ENCODE results near the gene SIK2.
"Not testable (repeated sequence)": the region's sequence is repeated elsewhere in the genome, so short reads cannot be mapped to it uniquely, and the experiment has no call there.

SIK2 gene

DNA sequence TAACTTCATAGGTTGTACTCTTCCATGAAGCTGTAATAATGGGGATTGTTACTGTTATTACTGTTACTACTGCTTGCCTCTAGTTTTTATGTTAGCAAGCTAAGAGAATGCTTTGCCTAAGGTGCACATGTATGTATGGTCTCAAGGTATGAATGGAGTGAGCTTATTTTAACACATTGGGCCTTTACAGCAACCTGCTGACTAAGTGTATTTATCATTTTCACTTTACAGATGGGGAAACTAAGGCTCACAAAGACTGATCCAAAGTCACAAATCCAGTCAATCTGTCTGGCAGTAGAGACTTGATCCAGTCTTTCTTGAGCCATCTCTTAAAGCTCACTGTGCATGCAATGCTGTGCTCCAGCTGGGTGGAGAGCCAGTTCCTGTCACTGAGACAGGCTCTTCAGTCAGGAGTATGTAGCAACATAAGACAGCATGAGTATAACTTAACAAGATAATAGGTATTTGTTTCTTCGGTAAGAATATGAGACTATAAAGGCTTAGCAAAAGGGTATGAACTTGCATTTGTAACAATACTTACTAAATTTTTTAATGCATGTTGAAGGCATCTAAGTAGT lies 97.4 kb downstream of the SIK2 start:
- DNase-seq (ENCODE audit: low read depth) = no peak

DNA sequence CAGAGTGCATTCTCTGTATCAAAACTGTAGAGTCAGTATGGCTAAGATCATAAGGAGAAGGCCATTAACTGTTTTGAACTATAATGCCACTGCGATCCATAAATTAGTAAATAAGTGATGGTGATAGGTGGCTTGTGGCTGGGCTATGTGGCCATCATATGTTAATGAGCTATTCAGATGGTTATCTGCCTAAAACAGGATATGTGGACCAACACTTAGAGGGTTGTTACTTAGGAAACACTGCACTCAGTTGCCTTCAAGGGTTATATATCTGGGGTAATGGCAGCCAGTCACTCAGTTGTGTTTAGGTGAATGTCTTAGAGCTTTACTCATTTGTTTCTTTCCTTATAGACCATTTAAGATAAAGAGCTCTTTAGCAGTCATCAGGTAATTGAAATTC lies 97.9 kb downstream of the SIK2 start:
- DNase-seq (ENCODE audit: low read depth) = no peak

DNA sequence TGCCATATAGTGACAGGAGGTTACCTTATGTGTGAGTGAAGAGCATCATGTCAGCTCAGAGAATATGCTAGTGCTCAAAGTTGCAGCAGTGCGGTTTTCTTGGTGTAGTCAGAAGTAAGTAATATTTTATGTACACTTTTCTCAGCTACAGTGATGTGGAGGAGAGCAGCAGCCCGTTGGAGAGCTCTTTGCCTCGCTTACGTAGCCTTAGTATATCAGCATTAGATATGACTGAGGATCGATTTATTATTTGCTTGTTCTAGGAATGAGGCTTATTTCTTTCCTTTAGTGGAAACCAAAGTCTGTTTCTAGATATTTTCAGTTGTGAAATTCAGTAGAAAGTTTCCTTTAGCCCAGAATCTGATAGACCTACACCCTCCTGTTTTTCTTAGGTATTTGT lies 100.4 kb downstream of the SIK2 start:
- DNase-seq (ENCODE audit: low read depth) = no peak

DNA sequence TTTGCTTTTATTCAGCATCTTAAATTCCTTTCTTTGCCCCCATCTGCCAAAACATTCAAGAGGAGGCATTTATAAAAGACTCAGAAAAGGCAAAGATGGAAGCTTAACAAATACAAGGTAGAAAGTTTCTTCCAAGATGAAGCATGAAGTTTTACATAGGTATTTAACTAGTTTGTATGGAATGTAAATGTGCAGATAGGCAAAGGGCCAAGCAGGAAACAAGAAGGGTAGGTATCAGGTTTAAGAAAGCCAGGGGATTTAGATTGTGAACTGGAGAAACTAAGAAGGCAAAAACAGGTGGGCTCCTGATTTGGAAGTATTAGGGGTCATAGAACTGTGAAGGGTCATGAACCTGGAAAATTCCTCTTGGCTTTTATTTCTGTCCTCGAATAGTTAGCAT lies 101.3 kb downstream of the SIK2 start:
- no peak for DNase-seq (ENCODE audit: low read depth)

DNA sequence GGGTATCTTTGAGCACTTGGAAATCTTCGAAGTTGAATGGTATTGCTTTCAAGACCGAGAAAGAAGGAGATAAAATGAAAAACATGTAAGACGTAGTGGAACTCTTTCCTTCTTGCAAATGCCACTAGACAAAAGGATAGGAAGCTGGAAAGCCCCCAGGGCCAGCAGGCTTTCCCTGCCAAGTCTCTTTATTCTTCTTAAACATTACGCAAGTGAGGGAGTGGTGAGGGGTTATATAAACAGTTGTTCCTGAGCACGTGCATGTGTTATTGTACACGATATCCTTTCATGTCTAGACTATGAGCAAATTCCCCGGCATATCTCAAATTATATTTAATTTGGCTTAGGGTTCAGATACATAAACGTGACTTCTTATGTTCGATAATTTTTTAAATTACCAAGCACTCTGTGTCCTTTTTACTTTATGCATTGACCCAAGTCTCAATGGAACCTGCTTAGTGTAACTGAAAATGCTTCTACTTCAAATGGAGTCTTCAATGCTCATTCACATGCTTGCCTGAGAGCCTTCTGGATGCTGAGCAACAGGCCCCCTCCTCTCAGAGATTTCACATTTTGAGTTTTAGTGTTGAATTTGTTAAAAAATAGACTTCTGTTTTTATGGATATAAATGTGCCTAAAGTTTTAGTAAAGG lies 104.9 kb downstream of the SIK2 start:
- no peak for DNase-seq (ENCODE audit: low read depth)

DNA sequence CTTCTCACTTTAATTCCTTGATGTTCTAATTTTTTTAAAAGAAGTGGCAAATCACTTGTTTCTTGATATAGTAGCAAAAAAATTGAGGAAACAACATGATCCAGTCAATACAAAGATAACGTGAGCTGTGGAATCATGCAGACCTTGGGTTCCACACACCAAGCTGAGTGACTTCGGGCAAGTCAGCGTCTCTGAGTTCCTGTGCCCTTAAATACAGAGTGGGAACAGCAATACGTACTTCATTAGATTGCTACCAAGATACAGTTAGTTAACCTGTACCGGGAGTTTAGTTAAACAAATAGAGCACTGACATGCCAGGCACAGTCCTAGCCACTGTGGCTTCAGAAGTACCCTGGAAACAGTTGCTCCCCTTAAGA lies 105.4 kb downstream of the SIK2 start:
- no peak for DNase-seq (ENCODE audit: low read depth)

DNA sequence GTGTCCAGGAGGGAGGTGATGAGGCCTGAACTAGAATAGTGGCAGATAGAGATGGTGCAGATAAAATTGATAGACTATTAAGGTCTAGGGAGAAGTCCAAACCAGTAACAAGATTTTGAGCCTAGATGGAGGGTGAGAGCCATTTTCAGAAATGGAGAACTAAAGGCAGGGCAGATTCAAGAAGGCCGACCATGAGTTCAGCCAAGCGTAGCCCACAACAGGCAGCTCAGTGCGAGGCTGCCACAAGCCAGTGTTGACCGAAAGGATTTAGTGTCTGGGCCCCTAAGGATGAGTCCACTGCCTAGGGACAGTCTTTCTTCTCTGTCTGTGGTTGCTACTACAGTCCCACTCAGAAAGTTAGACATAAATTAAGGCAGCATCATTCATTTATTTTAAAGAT lies 112.3 kb downstream of the SIK2 start:
- no peak for DNase-seq (ENCODE audit: low read depth)

DNA sequence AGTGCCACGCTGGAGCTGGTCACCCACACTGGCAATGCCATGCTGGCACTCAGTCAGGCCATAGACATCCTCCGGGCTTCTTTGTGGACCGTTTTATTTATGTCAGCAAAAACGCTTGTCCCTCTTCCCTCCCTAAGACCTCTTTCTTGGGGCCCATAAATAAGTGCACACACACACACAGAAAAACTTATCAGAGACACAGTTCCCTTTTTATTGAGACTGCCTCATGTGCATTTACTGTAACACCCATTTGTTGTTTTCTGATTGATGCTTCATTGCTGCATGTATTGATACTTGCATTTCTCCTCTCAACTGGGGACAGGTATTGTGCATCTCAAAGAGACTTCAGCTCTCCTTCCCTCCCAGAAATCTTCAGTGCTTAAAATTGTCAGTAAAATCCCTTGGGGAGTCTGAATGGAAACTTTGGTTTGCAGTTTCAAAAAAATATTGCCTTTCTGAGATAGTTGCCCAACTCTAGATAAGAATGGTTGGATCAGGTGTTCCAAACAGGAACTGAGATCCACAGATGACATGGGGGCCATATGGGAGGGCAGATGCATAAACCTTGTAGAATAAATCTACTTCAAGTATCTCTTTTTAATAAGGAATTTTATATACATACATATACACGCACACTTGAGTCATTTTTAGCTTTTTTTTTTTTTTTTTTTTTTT lies 113.0 kb downstream of the SIK2 start:
- no peak for DNase-seq (ENCODE audit: low read depth)

DNA sequence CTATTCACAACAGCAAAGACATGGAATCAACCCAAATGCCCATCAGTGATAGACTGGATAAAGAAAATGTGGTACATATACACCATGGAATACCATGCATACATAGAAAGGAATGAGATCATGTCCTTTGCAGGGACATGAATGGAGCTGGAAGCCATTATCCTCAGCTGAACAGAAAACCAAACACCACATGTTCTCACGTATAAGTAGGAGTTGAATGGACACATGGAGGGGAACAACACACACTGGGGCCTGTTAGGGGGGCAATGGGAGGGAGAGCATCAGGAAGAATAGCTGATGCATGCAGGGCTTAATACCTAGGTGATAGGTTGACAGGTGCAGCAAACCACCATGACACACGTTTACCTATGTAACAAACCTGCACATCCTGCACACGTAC lies 115.4 kb downstream of the SIK2 start:
- DNase-seq (ENCODE audit: low read depth) = not testable (repeated sequence)

DNA sequence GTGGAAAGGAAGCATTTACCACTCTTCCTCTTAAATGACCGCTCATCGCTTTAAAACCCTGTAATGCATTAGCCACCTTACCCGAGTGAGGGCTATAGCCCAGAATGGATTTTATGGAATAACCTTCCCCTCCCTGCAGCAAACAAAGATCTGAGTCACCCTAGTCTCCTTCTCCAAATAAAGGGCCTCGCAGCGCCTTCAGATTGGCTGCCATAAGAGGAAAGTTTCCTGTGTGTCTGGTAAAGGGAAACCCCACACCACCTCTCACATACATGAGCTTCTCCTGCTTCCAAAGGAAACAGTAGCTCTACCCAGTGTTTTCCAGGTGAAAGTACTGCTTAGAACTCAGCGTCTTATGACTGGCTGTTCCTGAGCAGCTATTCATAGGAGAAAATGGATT lies 116.2 kb downstream of the SIK2 start:
- DNase-seq (ENCODE audit: low read depth) = no peak

DNA sequence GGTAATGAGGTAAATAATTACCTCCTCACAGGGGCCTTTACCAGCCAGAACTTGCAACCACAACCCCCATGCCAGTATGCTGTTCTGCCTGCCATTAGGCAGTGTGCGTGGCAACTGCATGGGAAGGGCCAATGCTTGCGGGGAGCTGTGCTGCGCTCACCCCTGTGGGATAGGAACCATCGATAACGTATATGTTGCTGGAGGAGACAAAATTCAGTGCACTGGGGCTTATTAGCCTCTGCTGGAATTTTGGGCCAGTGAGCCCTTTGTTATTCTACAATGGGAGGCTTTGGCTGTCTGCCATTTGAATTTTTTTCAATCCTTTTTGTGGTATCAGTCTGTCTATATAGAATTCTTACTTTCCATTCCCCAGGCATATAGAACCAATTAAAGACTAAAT lies 116.6 kb downstream of the SIK2 start:
- DNase-seq (ENCODE audit: low read depth) = no peak

DNA sequence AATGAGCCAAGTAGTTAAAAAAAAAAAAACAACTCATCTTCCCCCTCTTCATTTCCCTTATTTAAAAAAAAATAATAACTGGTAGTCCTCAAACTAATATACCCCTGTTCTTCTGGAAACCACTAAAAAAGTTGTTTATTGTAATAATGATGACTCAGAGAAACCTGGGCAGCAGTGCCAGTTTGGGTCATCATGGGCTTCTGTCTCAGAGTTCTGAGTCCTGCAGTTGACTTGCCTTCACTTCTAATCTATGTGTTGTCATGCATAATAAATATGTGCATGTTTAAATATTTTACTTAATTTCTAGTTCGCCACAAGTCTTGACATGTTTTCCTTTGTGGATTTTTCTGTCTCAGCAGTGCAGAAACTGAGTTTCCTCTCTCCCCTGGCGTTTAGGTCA lies 117.1 kb downstream of the SIK2 start:
- no peak for DNase-seq (ENCODE audit: low read depth)

DNA sequence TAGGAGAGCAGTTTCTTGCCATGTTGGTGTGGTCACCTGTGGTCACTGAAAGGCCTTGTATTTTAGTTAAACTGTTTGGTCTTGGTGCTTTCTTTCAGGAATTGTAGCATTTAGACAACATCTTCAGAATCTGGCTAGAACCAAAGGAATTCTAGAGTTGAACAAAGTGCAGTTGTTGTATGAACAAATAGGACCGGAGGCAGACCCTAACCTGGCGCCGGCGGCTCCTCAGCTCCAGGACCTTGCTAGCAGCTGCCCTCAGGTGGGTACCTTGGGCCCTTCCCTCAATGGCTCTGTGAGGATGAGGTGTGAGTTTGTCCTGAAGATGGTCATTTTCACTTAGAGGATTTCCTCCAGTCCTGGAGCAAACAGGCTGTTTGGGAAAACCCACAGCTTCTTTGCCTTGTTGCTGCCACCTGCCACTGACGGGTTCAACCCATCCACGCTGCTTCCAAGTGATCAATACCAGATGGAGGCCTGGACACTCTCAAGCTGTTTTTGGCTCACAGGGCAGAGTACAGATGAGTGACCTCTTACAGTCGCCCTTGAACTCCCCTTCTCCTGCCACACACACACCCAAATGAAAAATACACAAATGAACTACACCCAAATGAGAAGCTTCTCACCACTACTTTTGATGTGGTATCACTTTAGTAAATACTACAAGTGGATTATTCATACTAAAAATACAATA lies 118.7 kb downstream of the SIK2 start:
- no peak for DNase-seq (ENCODE audit: low read depth)

DNA sequence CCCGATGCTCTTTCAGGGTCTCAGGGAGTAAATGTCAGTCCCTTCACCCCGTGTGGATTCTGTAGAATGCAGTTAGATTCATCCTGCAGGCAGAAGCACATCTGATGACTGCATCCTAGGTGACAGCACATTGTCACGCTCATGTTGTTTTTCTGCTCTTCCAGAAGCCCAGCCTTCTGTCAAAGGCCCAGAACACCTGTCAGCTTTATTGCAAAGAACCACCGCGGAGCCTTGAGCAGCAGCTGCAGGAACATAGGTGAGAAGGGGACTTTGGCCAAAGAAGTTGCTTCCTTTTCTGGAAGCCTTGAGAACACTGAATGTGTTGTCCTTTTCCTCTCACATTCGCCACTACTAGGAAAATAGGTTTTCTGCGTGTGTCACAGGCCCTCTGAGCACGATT lies 120.3 kb downstream of the SIK2 start:
- DNase-seq (ENCODE audit: low read depth) = no peak

DNA sequence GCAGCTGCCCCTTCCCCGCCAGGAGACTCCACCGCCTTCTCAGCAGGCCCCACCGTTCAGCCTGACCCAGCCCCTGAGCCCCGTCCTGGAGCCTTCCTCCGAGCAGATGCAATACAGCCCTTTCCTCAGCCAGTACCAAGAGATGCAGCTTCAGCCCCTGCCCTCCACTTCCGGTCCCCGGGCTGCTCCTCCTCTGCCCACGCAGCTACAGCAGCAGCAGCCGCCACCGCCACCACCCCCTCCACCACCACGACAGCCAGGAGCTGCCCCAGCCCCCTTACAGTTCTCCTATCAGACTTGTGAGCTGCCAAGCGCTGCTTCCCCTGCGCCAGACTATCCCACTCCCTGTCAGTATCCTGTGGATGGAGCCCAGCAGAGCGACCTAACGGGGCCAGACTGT lies 121.3 kb downstream of the SIK2 start:
- no peak for DNase-seq (ENCODE audit: low read depth)

DNA sequence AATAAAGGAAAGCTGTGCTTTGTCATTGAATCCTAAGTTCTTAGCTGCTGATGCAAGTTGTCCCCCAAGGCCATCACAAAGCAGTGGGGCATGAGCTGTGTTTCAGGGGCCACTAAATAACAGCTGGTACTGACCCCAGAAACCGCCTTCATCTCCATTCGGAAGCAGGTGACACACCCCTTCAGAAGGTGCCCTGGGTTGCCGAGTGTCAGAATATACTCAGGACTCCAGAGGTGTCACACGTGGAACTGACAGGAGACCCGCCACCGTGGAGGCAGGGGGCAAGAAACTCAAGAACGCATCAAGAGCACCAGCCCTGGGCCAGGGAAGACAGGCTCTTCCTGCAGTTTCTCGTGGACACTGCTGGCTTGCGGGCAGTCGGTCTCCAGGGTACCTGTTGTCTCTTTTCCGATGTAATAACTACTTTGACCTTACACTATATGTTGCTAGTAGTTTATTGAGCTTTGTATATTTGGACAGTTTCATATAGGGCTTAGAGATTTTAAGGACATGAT lies 122.4 kb downstream of the SIK2 start:
- no peak for DNase-seq (ENCODE audit: low read depth)

DNA sequence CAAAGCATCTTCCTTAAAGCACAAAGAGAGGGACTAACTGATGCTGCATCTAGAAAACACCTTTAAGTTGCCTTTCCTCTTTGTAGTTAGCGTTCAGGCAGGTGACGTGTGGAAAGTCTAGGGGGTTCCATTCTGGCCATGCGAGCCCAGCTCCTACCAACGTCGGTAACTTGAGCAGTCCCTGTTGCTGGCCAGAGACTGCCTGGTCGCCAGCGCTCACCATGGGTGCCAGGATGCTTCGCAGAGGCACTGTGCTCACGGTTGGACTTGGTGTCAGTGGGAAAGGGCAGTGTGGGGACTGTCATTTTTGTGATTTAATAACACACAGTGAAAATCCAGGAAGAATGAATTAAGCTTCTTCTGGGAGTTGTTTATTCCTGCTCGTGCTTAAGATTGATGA lies 123.4 kb downstream of the SIK2 start:
- DNase-seq (ENCODE audit: low read depth) = no peak

DNA sequence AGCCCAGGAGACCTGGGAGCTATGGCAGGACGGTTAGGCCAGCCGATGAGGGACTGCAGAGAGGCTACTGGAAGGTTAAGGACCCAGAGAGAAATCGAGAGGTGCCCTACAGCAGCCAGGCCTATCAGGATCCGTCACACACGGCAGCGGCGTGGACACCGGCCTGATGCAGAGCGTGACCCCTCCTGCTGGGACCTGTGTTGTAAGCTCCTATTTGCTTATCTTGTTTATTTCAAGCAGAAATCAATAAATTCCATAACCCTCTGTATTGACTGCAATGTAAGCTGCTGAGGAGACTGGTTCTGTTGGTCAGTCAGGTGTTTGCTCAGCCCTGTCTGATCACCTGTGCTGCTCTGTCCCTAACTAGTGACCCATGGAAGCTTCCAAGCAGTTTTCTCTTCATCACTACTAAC lies 124.1 kb downstream of the SIK2 start:
- no peak for DNase-seq (ENCODE audit: low read depth)

DNA sequence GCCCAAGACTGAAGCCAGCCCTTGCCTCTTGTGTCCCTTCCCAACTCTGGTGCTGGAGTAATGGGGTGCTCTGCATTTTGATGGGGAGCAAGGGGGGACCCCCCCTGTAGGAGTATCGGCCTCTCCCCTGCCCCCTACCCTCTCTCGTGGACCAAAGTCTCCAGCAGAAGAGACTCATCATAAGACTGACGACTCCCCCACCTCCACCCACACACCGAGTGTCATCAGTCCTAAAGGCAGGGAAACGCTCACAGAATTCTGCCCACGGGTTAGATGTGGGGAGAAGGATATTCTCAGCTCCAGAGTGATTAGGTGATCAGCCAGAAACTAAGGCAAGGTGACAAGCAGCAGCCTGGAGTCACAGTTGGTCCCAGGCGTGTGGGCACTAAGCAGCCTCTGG lies 125.2 kb downstream of the SIK2 start:
- DNase-seq (ENCODE audit: low read depth) = no peak

DNA sequence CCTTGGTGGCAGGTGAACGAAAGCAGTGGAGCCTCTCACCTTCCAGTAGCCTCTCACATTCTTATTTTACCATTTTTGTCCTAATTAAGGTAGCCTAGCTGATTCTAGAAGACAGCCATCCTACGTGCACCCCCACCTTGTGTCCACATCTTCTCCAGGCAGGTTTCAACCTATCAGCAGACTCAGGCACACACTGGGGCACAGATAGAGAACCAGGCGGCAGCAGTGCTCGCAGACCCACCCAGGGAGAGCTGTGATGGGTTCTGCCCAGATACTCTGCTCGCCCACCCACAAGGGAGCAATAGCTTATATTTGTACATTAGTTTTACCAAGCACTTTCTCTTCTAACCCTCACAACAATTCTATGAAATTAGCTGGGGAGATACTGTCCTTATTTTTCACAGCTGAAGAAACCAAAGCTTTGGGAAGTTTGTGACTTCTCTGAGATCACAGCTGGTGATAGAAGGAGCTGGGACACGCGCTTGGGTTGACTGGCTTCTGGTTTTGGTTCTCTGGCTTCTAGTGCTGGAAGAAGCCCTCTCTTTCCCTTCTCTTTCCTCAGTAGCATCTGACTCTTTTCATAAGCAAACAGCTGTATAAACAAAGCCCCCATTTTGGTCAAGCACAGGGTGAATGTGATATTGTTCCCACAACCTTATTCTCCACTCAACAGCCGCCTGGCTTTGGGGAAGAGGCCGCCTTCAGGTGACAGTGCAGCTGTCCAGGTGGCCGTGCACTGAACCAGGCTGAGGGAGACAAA lies 127.0 kb downstream of the SIK2 start:
- DNase-seq (ENCODE audit: low read depth) = no peak

DNA sequence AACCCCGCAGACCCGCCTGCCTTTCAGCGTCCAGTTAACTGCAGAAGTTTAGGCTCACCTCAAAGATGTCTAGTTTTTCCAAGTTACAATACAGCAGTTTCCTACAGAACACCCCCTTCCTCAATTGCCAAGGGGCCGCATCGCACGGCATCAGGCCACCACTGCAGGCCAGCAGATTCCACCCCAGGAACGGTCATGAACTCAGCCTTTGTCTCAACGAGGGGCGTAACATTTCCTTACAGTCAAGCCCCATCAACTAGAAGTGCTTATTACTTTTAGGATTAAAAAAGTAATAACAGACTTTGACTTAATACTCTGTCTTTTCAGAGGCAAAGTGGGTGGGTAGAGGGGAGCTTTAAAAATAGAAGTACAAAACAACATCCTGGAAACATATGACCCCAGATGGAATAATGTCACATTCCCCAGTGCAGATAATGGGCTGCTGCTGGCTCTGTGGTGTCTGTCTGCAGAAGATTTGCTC lies 127.6 kb downstream of the SIK2 start:
- no peak for DNase-seq (ENCODE audit: low read depth)

Measured in activated T-cell treated with anti-CD3 and anti-CD28 coated beads for 48 hours (primary cell).